ENCODE measurements around the gene ACVRL1.

ACVRL1 gene

GRCh38 chr12:51890511-51891171 is 16.7 kb upstream of the ACVRL1 start:
- H3K4me3 ChIP-seq (ENCODE audit: low read depth, low read length): no peak overlapping the region
- no peak for TF ChIP-seq CTCF (IDR thresholded peaks at IDR 0.05; ENCODE audit: low read depth, low read length, missing control alignments)
- no peak for DNase-seq (ENCODE audit: low read depth)

- DNase-seq (ENCODE audit: low read depth): no peak
- TF ChIP-seq CTCF (IDR thresholded peaks at IDR 0.05; ENCODE audit: low read depth, low read length, missing control alignments): no peak
- H3K4me3 ChIP-seq (ENCODE audit: low read depth, low read length): no peak overlapping the region
These were observed 15.5 kb upstream of the ACVRL1 start for GRCh38 chr12:51891843-51892242.

GRCh38 chr12:51893786-51894185 is 13.5 kb upstream of the ACVRL1 start:
- no peak overlapping the region for H3K4me3 ChIP-seq (ENCODE audit: low read depth, low read length)
- no peak for DNase-seq (ENCODE audit: low read depth)
- no peak for TF ChIP-seq CTCF (IDR thresholded peaks at IDR 0.05; ENCODE audit: low read depth, low read length, missing control alignments)

- H3K4me3 ChIP-seq (ENCODE audit: low read depth, low read length): no peak overlapping the region
- TF ChIP-seq CTCF (IDR thresholded peaks at IDR 0.05; ENCODE audit: low read depth, low read length, missing control alignments): no peak
- DNase-seq (ENCODE audit: low read depth): no peak
These were observed 11.7 kb upstream of the ACVRL1 start for GRCh38 chr12:51895378-51896135.

GRCh38 chr12:51896236-51896635 is 11.1 kb upstream of the ACVRL1 start:
- TF ChIP-seq CTCF (IDR thresholded peaks at IDR 0.05; ENCODE audit: low read depth, low read length, missing control alignments): no peak
- no peak for DNase-seq (ENCODE audit: low read depth)
- no peak overlapping the region for H3K4me3 ChIP-seq (ENCODE audit: low read depth, low read length)

- no peak for DNase-seq (ENCODE audit: low read depth)
- H3K4me3 ChIP-seq (ENCODE audit: low read depth, low read length): no peak overlapping the region
- TF ChIP-seq CTCF (IDR thresholded peaks at IDR 0.05; ENCODE audit: low read depth, low read length, missing control alignments): no peak
These were observed 10.1 kb upstream of the ACVRL1 start for GRCh38 chr12:51897181-51897580.

Measured in GM12864 (cell line).